NCI-H1092 treated with DMSO at 0.1 percent for 48 hours (cell line): ENCODE measurements around the gene SGO1.

Experiments used
- DNase-seq: peaks from one replicate; lab custom pipeline; 2025; lab: John Stamatoyannopoulos, UW

The SGO1 gene

DNA sequence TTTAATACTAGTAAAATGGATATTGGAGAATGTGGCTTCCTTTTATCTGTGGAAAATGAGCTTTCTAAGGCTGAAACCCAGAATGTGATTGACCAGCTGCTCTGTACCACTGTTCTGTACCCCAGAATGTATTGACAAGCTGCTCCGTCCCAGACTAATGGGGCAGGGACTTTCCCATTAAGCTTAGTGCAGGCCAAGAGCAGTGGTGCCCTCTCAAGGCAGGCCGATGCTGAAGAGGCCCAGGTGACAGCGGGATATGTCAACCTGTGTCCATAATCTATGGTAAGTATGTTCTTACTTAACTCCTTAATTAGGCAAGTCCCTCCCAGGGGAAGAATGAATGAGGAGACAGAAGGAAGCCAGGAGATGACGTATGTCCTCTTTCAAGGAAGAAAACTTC is 31.1 kb downstream of the SGO1 start:
- no peak for DNase-seq

DNA sequence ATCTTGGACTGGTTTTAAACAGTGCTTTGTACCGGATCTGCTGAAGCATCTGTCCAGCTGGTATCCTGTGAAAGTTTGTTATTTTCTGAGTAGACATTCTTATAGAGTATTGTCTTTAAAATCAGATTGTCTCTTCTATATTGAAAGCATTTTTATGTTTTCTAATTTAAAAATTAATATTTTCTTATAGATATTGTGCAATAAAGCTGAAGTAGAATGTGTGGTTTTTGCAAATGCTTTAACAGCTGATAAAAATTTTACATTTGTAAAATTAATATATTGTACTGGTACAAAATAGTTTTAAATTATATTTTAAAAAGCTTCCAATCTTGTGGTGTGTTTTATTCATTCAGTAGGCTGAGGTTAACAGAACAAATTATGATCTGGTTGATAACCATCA is 31.9 kb downstream of the SGO1 start:
- no peak for DNase-seq

DNA sequence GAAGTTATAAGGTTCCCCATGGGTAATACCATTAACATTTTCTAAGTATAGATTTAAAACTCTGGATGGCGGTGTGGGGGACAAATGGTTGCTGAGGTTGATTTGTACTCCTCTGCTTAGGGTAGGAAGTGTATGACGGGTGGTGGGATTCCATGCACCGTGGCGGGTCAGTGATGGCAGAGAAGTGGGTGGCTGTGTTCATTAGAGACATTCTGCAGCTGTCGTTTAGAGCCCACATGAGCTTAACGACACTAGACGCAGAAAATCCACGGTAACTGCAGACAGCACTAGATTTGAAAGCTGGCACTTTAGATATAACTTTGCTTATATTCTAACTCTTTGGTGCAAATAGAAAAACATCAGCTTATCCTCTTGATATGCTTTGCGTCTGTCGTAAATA is 37.5 kb downstream of the SGO1 start:
- no peak for DNase-seq

DNA sequence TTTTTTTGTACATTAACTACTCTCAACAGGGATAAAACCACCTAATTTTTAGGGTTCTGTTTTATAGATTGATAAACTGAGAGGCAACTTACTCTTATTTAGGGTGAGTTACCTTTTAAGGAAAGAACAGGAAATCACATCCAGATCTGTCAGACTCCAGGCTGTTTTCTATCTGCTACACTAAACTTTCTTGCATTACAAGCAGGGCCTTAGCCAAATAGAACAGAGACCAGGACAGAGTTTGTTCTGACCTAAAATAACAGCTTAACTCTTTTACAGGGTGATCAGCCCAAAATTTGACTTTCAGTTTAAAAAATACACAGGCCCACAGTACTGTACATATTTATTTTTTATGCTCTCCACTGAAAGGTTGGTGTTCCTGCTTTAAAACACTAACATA is 38.6 kb downstream of the SGO1 start:
- no peak for DNase-seq

DNA sequence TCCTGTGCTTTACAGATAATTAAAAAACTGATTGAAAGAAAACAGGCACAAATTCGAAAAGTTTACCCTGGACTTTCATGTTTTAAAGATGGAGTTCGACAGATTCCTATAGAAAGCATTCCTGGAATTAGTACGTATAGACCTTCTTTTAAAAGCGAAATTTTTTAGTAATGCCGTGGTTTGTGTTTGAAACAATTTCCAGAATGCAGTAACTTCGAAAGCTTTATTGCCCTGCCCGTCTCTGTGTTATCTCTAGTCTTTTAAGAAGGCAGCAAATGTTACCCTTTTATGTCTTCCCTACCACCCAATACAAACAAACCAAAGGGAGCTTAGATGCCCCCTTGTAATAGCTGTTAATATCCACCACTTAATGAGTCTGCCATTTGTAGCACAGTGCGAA is 39.7 kb downstream of the SGO1 start:
- no peak for DNase-seq

DNA sequence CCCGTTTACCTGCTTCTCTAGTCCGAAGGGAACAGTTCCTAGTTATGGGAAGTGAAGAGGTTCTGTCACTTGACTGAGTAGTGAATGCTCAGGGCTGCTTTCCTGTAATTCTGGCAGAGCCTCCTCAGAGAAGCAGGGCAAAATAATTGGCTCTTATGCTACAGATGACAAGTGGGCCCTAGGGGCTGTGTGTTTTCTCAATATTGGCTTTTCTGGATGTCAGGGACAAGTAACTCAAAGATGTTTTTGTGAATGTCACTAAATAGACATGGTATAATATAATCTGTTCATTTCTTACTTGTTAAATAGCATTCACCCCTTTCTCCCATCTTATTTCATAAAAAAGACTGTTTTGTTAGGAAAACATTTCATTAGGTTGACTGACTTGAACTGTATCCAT is 40.1 kb downstream of the SGO1 start:
- DNase-seq: no peak

DNA sequence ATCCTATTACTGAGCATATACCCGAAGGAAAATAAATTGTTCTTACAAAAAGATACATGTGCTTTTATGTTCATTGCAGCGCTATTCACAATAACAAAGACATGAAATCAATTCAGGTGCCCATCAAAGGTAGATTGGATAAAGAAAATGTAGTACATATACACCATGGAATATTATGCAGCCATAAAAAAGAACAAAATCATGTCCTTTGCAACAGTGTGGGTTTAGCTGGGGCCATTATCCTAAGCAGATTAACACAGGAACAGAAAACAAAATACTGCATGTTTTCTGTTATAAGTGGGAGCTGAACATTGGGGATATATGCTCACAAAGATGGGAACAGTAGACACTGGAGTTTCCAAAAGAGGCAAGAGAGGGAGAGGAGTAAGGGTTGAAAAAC is 42.5 kb downstream of the SGO1 start:
- DNase-seq: no peak

DNA sequence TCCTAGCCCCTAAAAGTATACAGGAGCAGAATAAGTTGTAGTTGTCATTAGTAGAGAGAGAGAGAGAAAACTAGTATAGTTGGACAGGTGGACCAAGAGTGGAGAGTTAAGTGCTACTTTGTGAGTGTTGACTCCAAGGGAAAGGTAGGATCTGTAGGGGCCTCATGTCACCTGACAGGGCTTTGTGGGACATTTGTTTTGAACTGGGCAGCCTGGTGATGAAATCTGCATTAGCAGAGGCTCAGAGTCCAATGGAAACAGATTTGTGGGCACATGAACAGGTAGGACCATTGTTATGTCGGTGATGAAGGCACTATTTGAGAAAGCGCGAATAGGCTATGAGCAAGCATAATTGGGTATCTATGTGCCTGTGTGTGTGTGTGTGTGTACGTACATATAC is 43.5 kb downstream of the SGO1 start:
- no peak for DNase-seq

- peak; percentile 74 for DNase-seq
Measured at GRCh38 chr3:20141851-20142250, 44.2 kb downstream of the SGO1 start.

GRCh38 chr3:20141316-20141715 is 44.7 kb downstream of the SGO1 start:
- DNase-seq: no peak

DNA sequence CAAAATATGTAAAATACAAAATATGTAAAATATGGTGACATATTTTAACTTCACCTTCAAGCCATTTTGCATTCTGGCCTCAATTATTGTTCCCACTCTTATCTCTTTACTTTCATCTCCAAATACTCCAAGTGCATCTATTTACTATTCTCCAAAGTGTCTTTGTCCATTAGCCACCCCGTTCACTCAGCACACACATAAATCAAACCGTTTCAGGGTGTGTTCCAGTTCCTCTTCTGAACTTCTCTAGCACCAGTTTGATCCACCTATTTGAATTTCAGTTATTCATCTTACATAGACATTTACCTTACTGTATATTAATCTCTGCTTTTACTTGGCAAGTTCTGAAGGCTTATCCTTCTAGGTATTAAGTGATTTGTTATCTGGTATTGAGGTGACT is 45.1 kb downstream of the SGO1 start:
- DNase-seq: no peak

GRCh38 chr3:20137647-20138046 is 48.4 kb downstream of the SGO1 start:
- DNase-seq: no peak

DNA sequence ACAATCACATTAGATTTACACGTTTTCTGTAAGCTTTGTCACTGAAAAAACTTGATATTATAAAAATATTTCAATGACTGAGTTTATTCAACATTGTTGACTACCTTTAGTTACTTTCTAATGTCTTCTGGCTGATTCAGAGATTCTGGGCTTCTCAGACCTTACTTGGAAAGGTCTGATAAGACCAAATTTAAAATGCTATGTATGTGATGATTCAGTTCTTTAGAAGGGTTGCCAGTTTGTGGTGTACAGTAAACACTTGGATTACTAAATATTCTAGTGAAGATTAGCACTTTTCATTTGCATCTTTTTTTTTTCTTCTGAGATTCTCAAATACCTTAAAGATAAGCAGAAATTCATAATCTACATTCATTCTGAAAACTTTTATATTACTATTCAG is 49.8 kb downstream of the SGO1 start:
- no peak for DNase-seq

GRCh38 chr3:20130106-20130505 is 55.9 kb downstream of the SGO1 start:
- no peak for DNase-seq

DNA sequence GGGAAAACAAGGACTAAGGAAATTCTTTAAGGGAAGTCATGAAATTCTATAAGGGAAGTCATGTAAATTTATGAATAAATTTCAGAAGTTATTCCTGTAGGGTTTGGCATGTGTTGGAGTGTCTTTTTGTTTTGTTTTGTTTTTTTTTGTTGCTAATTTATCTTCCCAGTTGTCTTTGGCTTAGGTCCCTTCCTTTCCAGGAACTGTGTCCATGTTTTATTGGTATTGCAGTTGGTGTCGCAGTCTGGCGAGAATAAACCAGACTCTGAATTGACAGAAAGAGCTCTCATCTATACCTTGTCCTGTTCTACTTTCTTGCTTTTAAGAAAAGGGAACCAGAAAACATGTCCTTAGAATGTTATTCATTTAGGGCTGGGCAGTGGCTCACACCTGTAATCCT is 57.6 kb downstream of the SGO1 start:
- no peak for DNase-seq

DNA sequence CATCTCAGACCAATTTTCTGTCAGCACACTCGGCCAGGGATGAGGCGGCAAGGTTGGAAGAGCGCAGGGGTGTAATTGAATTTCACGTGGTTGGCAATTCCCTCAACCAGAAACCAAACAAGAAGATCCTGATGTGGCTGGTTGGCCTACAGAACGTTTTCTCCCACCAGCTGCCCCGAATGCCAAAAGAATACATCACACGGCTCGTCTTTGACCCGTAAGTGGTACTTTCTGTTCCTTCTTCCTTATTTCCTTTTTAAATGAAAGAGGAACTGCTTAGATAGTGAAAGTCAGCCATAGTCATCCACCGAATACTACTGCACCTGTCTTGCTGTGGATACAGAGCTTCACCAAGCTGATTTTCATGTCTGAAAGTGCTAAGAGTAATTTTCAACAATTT is 60.1 kb downstream of the SGO1 start:
- DNase-seq: no peak

DNA sequence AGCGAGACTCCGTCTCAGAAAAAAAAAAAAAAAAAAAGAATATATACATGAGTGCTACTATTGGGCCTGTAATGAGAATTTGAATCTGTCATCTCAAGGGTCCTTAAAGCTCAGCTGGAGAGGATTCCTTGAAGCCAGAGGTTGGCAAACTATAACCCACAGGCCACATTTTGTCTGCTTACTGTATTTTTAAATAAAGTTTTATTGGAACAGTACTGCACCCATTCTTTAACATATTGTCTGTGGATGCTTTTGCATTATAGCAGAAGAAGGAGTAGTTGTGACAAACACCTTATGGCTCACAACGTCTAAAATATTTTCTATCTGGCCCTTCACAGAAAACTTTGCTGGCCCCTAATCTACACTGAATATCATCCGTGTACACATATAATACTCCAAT is 60.7 kb downstream of the SGO1 start:
- DNase-seq: no peak

DNA sequence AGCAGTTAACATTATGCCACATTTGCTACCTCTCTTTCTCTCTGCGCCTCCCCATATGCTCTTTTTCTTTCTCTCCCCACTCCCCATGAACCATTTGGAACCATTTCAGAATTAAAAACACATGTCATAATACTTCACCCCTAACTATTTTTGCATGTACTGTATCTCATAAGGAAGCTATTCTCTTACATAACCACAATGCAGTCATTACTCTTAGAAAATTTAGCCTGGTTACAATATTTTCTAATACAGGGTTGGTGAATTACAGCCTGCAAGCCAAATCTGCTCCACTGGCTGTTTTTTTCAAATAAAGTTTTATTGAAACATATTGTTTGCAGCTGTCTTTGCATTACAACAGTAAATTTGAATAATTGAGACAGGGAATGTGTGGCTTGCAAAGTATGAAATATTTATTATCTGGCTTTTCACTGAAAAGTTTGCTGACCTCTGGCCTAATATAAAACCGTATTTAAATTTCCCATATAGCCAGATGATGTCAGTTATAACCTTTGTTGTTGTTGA is 62.8 kb downstream of the SGO1 start:
- no peak for DNase-seq

- DNase-seq: no peak
Measured at GRCh38 chr3:20121088-20121487, 64.9 kb downstream of the SGO1 start.
